HCT116 (cell line): Measurements from ENCODE around the gene FBXO15.

Experiments used
- CTCF ChIP-seq, 3 experiments: fragments of 200-600 bp in 1 of 3; sonication (generic) in 1 of 3; IDR thresholded peaks in 2 of 3; conservative IDR thresholded peaks in 1 of 3; 2 replicates each; pipeline ENCODE4 v1.5.1; 2012 to 2017; ENCODE audit warnings: low read depth in 2 of 3, low read length in 2 of 3, antibody characterized with exemption in 1 of 3, borderline replicate concordance in 1 of 3, control low read depth in 1 of 3, mild to moderate bottlenecking in 1 of 3, mixed read lengths in 1 of 3, mixed run types in 1 of 3, moderate library complexity in 1 of 3; ENCODE audit not compliant: insufficient read depth in 1 of 3
- ELF1 ChIP-seq: IDR thresholded peaks from 2 replicates; pipeline ENCODE4 v1.6.1; 2012; ENCODE audit warnings: low read depth, borderline replicate concordance
- EZH2 ChIP-seq: fragments of 200-600 bp; sonication (generic); IDR thresholded peaks from 2 replicates; pipeline ENCODE4 v1.6.1; 2017; ENCODE audit warnings: antibody characterized with exemption, mixed run types
- POLR2A ChIP-seq: IDR thresholded peaks from 2 replicates; pipeline ENCODE4 v1.7.0; 2011; ENCODE audit warnings: borderline replicate concordance; ENCODE audit not compliant: insufficient read depth, insufficient read length; ENCODE audit errors: extremely low read depth
- POLR2AphosphoS5 ChIP-seq: IDR thresholded peaks from 2 replicates; pipeline ENCODE4 v1.6.1; 2011; ENCODE audit warnings: mild to moderate bottlenecking, low read depth, low read length, moderate library complexity
- RAD21 ChIP-seq: IDR thresholded peaks from 2 replicates; pipeline ENCODE4 v1.6.1; 2012; ENCODE audit warnings: low read depth, mild to moderate bottlenecking
- SP1 ChIP-seq: IDR thresholded peaks from 2 replicates; pipeline ENCODE4 v1.6.1; 2012; ENCODE audit warnings: low read depth
- TCF7L2 ChIP-seq: IDR thresholded peaks from 2 replicates; pipeline ENCODE4 v1.7.0; 2011; ENCODE audit warnings: borderline replicate concordance, inconsistent platforms; ENCODE audit not compliant: insufficient read depth, insufficient read length; ENCODE audit errors: extremely low read depth
- TF ChIP-seq, protein P1 (sequence below): IDR thresholded peaks from 2 replicates; pipeline ENCODE4 v1.6.1; 2012
- TF ChIP-seq, protein P2 (sequence below): IDR thresholded peaks from 2 replicates; pipeline ENCODE4 v1.6.1; 2012; ENCODE audit warnings: low read depth

- TF ChIP-seq EZH2 (no peak), TCF7L2 (no peak), CTCF (IDR thresholded peaks at IDR 0.05 in 2 of 3, conservative IDR thresholded peaks at IDR 0.05 in 1 of 3; ENCODE audit: borderline replicate concordance in 1 of 3, insufficient read depth in 1 of 3, low read depth in 2 of 3, low read length in 2 of 3) (no peak), POLR2A (no peak), RAD21 (no peak), POLR2AphosphoS5 (no peak), ELF1 (no peak), SP1 (no peak)
- TF ChIP-seq, protein P1, sequence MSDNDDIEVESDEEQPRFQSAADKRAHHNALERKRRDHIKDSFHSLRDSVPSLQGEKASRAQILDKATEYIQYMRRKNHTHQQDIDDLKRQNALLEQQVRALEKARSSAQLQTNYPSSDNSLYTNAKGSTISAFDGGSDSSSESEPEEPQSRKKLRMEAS, result no peak
- TF ChIP-seq, protein P2, sequence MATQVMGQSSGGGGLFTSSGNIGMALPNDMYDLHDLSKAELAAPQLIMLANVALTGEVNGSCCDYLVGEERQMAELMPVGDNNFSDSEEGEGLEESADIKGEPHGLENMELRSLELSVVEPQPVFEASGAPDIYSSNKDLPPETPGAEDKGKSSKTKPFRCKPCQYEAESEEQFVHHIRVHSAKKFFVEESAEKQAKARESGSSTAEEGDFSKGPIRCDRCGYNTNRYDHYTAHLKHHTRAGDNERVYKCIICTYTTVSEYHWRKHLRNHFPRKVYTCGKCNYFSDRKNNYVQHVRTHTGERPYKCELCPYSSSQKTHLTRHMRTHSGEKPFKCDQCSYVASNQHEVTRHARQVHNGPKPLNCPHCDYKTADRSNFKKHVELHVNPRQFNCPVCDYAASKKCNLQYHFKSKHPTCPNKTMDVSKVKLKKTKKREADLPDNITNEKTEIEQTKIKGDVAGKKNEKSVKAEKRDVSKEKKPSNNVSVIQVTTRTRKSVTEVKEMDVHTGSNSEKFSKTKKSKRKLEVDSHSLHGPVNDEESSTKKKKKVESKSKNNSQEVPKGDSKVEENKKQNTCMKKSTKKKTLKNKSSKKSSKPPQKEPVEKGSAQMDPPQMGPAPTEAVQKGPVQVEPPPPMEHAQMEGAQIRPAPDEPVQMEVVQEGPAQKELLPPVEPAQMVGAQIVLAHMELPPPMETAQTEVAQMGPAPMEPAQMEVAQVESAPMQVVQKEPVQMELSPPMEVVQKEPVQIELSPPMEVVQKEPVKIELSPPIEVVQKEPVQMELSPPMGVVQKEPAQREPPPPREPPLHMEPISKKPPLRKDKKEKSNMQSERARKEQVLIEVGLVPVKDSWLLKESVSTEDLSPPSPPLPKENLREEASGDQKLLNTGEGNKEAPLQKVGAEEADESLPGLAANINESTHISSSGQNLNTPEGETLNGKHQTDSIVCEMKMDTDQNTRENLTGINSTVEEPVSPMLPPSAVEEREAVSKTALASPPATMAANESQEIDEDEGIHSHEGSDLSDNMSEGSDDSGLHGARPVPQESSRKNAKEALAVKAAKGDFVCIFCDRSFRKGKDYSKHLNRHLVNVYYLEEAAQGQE, result no peak
Observed at GRCh38 chr18:74029161-74029560, 118.5 kb downstream of the FBXO15 start.
